Esophagus muscularis mucosa (tissue), 3 donors: Measurements from ENCODE around the gene ZBTB38.

ENCODE experiments used
- POLR2A ChIP-seq: fragments of 450-650 bp; IDR thresholded peaks from one replicate; pipeline ENCODE4 v1.6.1; 2017; ENCODE audit warnings: antibody characterized with exemption, moderate library complexity, mild to moderate bottlenecking, low read depth
- TF ChIP-seq, protein P1 (sequence below), 3 experiments: fragments of 200-600 bp in 2 of 3; fragments of 450-650 bp in 1 of 3; sonication (generic) in 2 of 3; IDR thresholded peaks; one replicate each; pipeline ENCODE4 v1.5.1; 2017 to 2019; ENCODE audit warnings: antibody characterized with exemption in 3 of 3, mild to moderate bottlenecking in 2 of 3, moderate library complexity in 1 of 3

DNA sequence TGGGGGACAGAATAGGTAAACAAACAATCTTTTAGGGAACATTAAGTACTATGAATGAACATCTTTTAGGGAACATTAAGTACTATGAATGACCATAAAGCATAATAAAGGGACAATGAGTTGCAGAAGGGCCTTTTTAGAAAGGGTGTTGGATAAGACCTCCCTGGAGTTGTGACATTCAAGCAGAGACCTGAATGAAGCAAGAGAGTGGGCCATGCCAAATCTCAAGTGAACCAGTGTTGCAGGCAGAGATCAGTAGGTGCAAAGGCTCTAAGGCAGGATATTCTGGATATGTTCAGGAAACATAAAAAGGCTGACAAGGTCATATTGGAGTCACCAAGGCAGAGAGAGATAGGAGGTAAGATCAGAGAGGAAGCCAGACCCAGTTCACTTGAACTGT lies 29.4 kb upstream of the ZBTB38 start:
- TF ChIP-seq, protein P1, sequence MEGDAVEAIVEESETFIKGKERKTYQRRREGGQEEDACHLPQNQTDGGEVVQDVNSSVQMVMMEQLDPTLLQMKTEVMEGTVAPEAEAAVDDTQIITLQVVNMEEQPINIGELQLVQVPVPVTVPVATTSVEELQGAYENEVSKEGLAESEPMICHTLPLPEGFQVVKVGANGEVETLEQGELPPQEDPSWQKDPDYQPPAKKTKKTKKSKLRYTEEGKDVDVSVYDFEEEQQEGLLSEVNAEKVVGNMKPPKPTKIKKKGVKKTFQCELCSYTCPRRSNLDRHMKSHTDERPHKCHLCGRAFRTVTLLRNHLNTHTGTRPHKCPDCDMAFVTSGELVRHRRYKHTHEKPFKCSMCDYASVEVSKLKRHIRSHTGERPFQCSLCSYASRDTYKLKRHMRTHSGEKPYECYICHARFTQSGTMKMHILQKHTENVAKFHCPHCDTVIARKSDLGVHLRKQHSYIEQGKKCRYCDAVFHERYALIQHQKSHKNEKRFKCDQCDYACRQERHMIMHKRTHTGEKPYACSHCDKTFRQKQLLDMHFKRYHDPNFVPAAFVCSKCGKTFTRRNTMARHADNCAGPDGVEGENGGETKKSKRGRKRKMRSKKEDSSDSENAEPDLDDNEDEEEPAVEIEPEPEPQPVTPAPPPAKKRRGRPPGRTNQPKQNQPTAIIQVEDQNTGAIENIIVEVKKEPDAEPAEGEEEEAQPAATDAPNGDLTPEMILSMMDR (IDR thresholded peaks at IDR 0.05), result no peak
- no peak for TF ChIP-seq POLR2A
